GM18867 (cell line): ENCODE measurements around the gene CDH7.

Experiments used
- ATAC-seq: cut with Tn5 transposase; IDR thresholded peaks from one replicate; pipeline ENCODE4 v1.9.1; 2021; ENCODE audit warnings: mild to moderate bottlenecking, moderate library complexity; ENCODE audit not compliant: unreplicated experiment

Gene CDH7

GRCh38 chr18:65750389-65751154, at the start of gene CDH7:
Gene CDH7, plus strand, starts transcription at chr18:65751012. Its CDS starts 11,831 bp downstream, at chr18:65762843.
- no peak for ATAC-seq

DNA sequence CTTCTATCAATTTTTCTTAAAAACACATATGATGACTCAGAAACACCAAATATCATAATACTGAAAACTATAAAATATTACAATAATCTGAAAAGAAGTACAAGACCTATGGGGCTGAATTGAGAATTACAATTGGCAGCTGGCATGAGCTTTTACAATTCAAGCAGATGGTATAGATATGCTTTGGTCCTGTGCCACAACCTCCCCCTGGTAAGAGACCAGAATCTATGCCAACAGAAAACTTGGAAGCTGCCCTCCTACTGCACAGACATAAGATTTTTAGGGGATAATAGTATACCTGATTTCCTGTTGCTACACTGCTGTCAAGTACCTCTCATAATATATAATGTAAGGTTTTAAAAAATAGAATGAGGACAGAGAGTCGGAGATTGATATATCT, 46.8 kb upstream of the CDH7 start:
- ATAC-seq: no peak

DNA sequence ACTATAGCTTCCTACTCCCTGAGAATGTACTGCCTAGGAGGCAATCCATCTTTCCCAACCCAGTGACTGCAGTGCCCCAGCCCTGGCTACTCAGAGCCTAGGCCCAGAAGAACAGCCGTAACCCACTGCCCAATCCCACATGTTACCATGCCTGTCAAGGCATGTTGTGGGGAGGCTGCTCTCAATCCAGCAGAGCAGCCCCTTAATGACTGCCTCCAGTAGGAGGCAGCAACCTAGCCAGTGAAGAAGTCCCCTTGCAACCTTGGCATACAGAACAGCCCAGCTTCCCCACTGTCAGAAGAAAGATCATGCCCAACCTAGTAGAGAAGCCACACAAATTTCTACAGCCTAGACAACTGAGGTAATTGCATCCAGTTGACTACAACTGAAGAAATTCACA, 44.2 kb upstream of the CDH7 start:
- no peak for ATAC-seq

GRCh38 chr18:65711493-65711892, 39.3 kb upstream of the CDH7 start:
- ATAC-seq: no peak

DNA sequence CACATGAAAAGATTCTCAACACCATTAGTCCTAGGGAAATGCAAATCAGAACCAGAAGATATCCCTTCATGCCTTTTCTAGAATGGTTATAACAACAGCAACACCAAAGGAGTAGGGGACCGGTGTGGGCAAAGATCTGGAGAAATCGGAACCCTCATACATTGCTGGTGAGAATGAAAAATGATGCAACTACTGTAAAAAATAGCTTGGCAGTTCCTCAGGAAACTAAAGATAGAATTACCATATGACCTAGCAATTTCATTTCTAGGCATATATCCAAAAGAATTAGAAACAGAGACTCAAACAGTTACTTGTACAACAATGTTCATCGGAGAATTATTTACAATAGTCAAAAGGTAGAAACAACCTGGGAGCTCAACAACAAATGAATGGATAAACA, 29.2 kb upstream of the CDH7 start:
- no peak for ATAC-seq

GRCh38 chr18:65725251-65726050, 25.4 kb upstream of the CDH7 start:
- no peak for ATAC-seq

- no peak for ATAC-seq
Measured at GRCh38 chr18:65735155-65735554, 15.7 kb upstream of the CDH7 start.

DNA sequence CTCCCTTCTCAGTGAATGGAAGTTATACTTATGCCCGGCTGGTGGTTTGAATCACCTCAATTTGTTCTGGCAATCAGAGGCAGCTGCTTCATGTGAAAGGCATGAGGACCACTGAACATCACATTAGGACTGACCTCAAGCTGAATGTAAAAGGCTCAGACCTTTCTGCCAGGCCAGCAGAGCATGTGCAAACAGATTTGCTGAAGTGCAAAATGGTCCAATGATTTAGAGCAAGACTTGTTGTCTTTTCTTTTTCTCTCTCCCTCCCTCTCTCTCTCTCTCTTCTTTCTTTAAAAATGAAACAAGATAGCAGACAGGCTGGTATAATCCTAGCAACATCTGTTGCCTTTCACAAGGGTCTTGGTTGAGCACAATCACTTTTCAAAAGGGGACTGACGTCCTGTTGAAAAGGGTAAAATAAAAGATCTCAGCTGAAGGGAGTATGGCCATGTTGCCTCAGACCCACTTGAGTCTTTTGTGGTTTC, 13.3 kb upstream of the CDH7 start:
- ATAC-seq: no peak

- no peak for ATAC-seq
Measured at GRCh38 chr18:65746936-65747335, 3.9 kb upstream of the CDH7 start.

DNA sequence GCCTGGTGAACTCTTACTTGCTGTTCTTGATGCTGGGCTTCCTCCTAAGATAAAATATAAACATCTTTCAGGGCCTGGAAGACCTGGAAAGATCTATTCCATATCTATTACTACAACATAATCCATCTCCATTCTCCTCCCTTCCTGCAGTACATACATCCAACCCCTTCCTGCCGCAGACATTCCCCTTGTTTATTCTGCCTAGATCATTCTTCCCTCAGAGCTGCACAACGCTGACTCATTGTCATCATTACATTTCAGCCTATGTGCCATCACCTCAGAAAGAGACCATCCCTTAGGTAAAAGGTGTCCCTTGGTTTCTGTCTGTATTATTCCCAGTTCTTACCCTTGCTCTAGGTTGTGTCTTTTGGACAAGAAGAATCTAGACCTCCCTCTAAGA, 2.5 kb upstream of the CDH7 start:
- no peak for ATAC-seq

DNA sequence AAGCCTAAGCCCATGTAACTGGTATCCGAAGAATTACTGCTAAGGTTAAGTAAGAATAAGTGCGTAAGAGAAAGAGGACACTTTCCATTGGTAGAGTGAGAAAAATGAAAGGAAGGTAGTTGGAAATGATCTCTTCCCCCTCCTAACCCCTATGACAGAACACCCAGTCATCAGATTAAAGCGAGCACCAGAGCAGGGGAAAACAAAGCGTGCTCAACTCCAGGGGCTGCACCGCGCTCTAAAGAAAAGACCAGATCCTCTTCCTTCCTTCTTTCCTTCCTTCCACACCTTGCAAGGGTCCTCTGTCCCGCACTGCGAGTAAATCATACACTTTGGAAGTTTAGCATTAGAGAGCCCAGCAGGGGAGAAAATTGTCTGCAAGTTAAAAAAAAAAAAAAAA, 971 bp upstream of the CDH7 start:
- ATAC-seq: no peak

DNA sequence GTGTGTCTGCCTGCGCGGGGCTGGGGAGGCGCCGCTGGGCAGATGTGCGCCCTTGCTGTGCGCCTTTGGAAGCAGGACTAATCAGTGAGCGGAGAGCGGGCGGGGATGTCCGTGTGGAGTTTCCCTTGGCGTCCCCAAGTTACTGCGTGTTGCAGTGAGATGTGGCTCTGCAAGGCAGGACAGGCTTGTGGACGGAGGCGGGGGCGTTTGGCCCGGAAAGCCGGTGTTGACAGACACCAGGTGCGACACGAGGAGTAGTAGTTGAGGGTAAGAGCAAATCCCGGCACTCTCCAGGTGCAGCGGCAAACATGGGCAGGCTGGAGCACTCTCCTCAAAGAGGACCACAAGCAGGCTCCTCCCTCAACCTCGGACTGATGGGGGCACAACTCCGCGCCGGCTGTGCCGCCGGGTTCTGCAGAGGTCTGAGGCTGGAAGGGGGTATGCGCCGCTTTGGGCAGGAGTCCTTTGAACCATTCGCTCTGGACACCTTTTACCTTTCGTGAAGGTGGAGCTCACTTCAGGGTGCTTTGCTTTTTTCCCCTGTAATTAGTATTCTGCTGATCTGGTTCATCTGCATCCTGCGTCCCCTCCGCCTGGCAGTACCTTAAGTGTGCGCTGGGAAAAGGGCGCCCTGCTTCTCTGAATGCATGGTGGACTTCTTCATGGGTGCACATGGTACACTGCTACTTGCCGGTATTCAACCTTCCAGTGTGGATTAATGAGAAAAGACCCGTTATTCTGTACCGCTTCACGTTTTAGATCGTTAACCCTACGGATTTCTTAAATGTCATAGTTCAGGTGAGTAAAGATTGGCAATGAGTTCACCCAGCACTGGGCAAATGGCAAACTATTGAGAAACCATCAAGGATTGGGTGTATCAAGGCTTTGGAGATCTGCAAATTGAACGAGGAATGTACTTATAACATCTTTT, 608 bp downstream of the CDH7 start:
- ATAC-seq: no peak

DNA sequence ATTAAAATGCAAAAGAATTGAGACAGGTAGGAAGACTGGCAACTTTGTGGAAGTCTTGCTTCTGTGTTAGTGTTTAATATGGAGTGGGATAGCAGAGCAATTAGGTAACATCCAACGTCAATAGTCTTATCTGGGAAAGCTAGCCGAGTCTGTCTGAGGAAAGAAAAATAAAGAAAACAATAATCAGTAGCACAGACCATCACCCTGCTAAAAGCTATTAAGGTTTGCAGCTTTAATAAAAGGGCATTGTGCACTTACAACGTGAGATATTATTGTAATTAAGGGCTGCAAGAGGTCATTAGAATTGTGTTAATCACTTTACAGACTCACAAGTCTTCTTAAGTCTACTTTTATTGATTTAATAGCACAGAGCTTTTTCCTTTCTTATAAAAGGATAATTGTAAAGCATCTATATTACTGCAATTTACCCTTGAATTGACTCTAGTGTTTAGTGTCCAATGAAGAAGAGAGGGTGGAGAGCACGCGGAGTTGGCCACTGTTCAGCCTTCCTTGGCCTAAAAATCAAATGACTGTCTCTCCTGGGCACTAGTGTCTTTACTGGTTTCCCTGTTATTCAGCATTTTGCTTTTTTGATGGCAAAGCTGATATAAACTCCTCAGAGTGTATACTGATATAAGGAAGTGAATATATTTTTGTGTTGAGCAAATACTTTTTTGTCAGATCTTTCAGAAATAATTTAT, 2.0 kb downstream of the CDH7 start:
- no peak for ATAC-seq

DNA sequence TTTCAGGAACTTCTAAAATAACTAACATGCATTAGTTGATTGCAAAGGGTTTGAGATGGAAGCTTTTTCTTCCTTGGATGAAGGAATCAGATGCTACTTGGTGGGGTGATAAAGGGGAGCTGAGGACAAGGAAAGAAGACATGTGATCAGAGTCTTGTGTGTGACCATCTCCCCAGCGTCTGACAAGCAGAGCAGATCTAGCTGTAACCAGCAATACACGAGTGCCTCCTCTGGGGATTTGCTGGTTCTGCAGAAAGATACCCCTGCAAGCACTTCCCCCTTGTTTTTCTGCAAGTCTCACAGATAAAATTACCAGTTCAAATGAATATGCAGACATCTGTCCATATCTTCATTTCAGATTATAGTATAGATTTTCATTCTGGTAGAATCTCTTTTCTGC, 2.7 kb downstream of the CDH7 start:
- ATAC-seq: no peak

GRCh38 chr18:65754121-65754520, 3.3 kb downstream of the CDH7 start:
- no peak for ATAC-seq

- no peak for ATAC-seq
Measured at GRCh38 chr18:65755616-65756015, 4.8 kb downstream of the CDH7 start.

DNA sequence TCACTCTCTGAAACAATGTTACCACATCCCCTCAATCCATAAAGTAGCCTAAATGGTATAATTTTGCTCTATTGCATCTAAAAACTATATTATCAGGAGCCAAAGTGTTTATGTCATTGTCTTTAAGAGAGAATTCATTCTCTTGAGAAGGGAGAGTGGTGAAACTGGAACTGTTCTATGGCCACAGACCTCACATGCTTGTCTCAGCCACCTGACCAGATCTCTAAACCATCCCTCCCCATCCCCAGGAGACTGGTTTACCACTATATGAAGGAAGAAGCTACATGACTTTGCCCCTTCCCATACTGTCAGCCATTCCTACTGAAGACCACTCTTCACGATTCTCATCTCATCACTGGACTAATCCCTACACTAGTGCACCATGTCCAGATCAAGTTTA, 9.6 kb downstream of the CDH7 start:
- no peak for ATAC-seq

- ATAC-seq: no peak
Measured at GRCh38 chr18:65761636-65762295, 11.0 kb downstream of the CDH7 start.

- no peak for ATAC-seq
Measured at GRCh38 chr18:65762556-65762955, 11.7 kb downstream of the CDH7 start.

- ATAC-seq: no peak
Measured at GRCh38 chr18:65767406-65767805, 16.6 kb downstream of the CDH7 start.
